Muscle layer of colon (tissue), 2 donors: ENCODE results near the gene ACP7.
"Not testable (repeated sequence)": the region's sequence is repeated elsewhere in the genome, so short reads cannot be mapped to it uniquely, and the experiment has no call there.

Source experiments
- H3K27ac ChIP-seq: one replicate; pipeline ENCODE4 v1.7.0; 2013; ENCODE audit warnings: low read depth, mild to moderate bottlenecking, low read length, moderate library complexity
- H3K27me3 ChIP-seq, 2 donors: one replicate each; pipeline ENCODE4 v1.7.0; 2013; ENCODE audit warnings: low read length in 2 of 2, mild to moderate bottlenecking in 2 of 2; ENCODE audit not compliant: insufficient read depth in 2 of 2, control insufficient read depth in 1 of 2
- H3K36me3 ChIP-seq: one replicate; pipeline ENCODE4 v1.7.0; 2013; ENCODE audit warnings: mild to moderate bottlenecking, low read length; ENCODE audit not compliant: insufficient read depth
- H3K4me1 ChIP-seq: one replicate; pipeline ENCODE4 v1.7.0; 2013; ENCODE audit warnings: mild to moderate bottlenecking, low read length; ENCODE audit not compliant: insufficient read depth
- H3K4me3 ChIP-seq, 2 donors: one replicate each; pipeline ENCODE4 v1.7.0; 2013; ENCODE audit warnings: low read length in 2 of 2, low read depth in 1 of 2, mild to moderate bottlenecking in 1 of 2, moderate library complexity in 1 of 2
- H3K9ac ChIP-seq: one replicate; pipeline ENCODE4 v1.7.0; 2013; ENCODE audit warnings: low read length
- H3K9me3 ChIP-seq: one replicate; pipeline ENCODE4 v1.7.0; 2013; ENCODE audit warnings: mild to moderate bottlenecking, low read length
- donor health status: abdominal sarcoma.
- donor health status: Adenocarcinoma of cecum.

ACP7 gene

DNA sequence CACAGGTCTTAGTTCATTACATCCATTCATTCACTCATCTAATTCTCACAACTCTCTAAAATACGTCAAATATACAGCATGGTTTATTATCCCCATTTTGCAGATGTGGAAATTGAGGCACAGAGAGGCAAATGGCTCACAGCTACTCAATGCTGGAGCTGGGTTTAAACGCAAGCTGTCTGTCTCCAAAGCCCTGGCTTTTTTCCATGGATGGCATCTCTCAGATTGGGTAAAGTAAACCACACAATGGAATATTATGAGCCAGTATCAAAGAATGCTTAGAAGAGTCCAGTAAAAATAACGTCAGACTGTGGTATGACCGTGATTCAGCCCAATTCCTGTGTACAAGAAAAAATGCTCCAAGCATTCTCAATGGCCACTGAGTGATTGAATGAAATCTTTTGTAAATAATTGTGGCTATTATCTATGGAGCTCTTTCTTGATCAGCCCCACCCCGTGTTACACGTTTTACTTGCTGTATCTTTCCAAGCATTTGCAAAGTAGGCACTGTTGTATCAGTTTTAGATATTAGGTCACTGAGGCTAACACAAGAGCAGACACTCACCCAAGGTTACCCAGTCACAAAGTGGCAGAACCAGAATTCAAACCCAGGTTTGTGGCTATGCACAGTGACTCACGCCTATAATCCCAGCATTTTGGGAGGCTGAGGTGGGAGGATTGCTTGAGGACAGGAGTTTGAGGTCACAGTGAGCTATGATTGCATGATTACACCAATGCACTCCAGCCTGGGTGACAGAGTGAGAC, 5.5 kb upstream of the ACP7 start:
- H3K27me3 ChIP-seq, result peaks cover 20 to 23% of the 10 kb centered on the region in 2 donors
- no peak overlapping the region for H3K9ac ChIP-seq

DNA sequence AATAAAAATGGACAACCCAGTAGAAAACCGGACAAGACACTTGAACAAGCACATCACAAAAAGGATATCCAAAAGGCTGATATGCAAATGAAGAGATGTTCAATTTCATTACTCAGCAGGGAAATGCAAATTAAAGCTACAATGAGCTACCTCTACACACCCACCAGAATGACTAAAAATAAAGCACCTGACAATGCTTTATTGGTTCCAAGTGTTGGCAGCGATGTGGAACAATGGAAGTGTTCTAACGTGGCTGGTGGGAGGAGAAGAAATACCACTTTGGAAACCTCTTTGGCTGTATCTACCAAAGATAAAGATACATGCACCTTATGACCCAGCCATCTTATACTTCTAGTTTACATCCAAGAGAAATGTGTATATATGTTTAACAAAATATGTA, 3.7 kb upstream of the ACP7 start:
- Histone ChIP-seq H3K27me3 (peaks cover 22 to 39% of the 10 kb centered on the region in 2 donors), H3K27ac (no peak overlapping the region)

More for the DNA sequence above, 5.5 kb upstream of the ACP7 start:
- no peaks in the 10 kb centered on the region for H3K9me3 ChIP-seq
- H3K27ac ChIP-seq, result no peak overlapping the region
- H3K36me3 ChIP-seq, result no peaks in the 10 kb centered on the region
- H3K4me1 ChIP-seq, result no peaks in the 10 kb centered on the region
- no peak overlapping the region for H3K4me3 ChIP-seq

DNA sequence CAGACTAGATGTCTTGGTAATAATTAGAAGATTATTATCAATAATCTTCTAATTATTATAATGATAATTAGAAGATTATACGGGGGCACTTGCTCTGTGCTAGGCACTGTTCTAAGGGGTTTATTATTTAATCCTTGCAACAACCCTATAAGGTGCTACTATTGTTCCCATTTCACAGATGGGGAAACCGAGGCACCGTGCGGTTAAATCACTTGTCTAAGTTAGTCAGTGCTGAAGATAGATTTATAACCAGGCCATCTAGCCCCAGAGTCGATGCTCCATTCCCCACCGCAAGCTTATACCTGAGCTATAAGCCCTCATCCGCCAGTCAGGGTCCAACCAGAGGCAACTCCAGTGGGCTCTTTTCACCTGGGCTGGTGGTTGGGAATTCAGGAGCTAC, 2.0 kb upstream of the ACP7 start:
- Histone ChIP-seq H3K9me3 (no peaks in the 10 kb centered on the region), H3K36me3 (no peaks in the 10 kb centered on the region), H3K27ac (no peak overlapping the region), H3K4me1 (no peaks in the 10 kb centered on the region), H3K9ac (no peak overlapping the region), H3K4me3 (no peak overlapping the region), H3K27me3 (peaks cover 22 to 43% of the 10 kb centered on the region in 2 donors)

More for the DNA sequence above, 3.7 kb upstream of the ACP7 start:
- Histone ChIP-seq H3K4me3 (no peak overlapping the region), H3K36me3 (no peaks in the 10 kb centered on the region), H3K9me3 (no peaks in the 10 kb centered on the region), H3K9ac (no peak overlapping the region), H3K4me1 (no peaks in the 10 kb centered on the region)

DNA sequence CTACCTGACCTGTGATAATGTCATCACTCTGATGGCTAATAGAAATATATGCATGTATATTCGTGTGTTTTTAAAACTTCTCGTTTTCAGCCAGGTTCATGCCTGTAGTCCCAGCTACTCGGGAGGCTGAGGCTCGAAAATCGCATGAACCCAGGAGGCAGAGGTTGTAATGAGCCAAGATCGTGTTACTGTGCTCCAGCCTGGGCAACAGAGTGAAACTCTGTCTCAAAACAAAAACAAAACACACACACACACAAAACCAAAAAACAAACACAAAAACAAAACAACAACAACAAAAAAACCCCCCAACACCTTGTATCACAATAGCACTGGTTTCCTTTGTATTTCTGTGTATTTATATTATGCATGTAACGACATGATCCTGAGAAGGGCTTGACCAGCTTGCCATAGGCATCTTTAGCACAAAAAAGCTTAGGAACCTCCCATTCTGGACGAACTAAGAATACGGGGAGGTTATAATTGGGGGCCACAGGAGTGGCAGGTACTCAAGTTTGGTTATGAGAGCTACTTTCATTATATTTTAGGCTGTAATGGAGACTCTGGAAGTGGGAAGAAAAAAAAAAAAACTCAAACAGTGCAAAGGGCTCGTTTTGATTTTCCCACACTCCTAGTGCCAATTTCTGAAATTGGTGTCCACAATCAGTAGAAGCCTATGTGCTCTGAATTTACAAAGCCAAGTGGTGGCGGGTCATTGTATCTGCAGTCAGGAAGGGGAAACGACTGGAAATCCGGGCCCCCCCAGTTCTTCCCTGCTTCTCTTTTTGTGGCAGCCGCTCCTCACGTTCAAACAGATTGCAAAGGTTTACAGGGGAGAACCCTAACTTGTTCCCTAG, 1.2 kb upstream of the ACP7 start:
- Histone ChIP-seq H3K27ac (no peak overlapping the region), H3K9ac (no peak overlapping the region), H3K27me3 (peaks cover 16 to 40% of the 10 kb centered on the region in 2 donors), H3K9me3 (no peaks in the 10 kb centered on the region), H3K4me3 (no peak overlapping the region), H3K36me3 (no peaks in the 10 kb centered on the region), H3K4me1 (no peaks in the 10 kb centered on the region)

DNA sequence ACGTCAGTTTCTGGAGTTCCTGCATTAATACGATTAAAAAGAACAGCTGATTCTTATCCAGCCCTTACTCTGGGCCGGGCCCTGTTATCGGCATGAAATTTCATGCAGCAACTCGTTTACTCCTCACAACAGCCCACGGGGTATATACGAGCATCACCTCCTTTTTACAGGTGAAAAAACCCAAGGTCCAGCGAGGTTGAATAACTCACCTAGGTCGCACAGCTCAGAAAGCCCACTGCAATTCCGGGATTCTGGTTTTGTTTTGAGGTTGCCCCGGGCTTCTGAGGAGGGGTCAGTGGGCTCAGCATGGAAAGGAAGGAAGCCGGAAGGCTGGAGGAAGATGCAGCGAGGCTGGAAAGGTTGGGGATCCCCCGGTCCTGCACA, 577 bp upstream of the ACP7 start:
- H3K4me1 ChIP-seq, result no peaks in the 10 kb centered on the region
- no peak overlapping the region for H3K9ac ChIP-seq
- no peaks in the 10 kb centered on the region for H3K9me3 ChIP-seq
- H3K27ac ChIP-seq, result no peak overlapping the region
- H3K36me3 ChIP-seq, result no peaks in the 10 kb centered on the region
- H3K4me3 ChIP-seq, result no peak overlapping the region
- H3K27me3 ChIP-seq, result peaks cover 16 to 40% of the 10 kb centered on the region in 2 donors

DNA sequence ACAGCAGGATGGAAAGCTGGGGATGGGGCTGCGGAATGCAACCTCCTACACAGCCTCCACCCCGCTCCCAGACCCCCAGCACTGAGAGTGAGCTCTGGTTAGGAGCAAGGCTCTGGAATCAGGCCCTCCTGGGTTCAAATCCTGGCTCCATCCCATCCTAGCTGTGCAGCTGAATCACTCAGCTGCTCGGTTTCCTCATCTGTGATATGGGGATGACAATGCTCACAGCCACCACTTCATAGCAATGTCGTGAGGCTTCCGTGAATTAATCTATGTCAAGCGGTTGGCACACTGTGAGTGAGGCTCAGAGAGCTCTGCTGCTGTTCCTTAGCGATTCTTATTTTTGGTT, 538 bp downstream of the ACP7 start:
- H3K27ac ChIP-seq, result no peak overlapping the region
- H3K4me3 ChIP-seq, result no peak overlapping the region
- no peaks in the 10 kb centered on the region for H3K9me3 ChIP-seq
- peaks cover 16 to 40% of the 10 kb centered on the region in 2 donors for H3K27me3 ChIP-seq
- H3K36me3 ChIP-seq, result no peaks in the 10 kb centered on the region
- H3K4me1 ChIP-seq, result no peaks in the 10 kb centered on the region
- H3K9ac ChIP-seq, result no peak overlapping the region

DNA sequence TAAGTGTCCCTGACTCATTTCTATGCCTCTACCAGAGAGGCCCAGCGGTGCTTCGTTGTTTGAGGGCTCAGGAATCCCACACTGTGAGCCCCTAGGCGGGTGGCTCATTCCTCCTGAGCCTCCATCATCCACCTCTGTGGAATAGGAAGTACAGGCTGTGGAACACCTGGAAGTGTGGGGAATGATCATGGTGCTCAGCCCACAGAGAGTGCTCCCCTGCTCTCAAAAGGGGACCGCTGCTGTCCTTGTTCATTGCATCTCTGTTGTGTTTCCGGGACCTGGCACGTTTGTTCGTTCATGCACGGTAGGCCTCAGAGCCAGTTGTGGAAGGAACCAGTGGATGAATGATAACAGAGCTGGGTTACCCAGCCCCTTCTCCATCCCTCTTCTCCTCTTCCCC, 1.2 kb downstream of the ACP7 start:
- Histone ChIP-seq H3K9me3 (no peaks in the 10 kb centered on the region), H3K27ac (no peak overlapping the region), H3K9ac (no peak overlapping the region), H3K27me3 (peaks cover 16 to 40% of the 10 kb centered on the region in 2 donors), H3K4me1 (no peaks in the 10 kb centered on the region), H3K4me3 (no peak overlapping the region), H3K36me3 (no peaks in the 10 kb centered on the region)

DNA sequence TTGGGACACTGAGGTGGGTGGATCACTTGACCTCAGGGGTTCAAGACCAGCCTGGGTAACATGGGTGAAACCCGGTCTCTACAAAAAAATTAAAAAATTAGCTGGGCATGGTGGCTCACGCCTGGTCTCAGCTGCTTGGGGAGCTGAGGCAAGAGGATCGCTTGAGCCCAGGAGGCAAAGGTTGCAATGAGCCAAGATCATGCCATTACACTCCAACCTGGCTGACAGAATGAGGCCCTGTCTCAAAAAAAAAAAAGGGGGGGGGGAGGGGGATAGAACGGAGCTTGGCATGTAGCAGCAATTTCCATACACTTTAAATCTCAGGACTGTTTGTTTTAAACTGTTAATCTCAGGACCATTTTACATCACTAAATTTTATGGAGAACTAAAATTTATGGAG, 2.2 kb downstream of the ACP7 start:
- Histone ChIP-seq H3K27ac (no peak overlapping the region), H3K9me3 (no peaks in the 10 kb centered on the region), H3K4me3 (no peak overlapping the region), H3K36me3 (no peaks in the 10 kb centered on the region), H3K9ac (no peak overlapping the region), H3K27me3 (peaks cover 16 to 40% of the 10 kb centered on the region in 2 donors), H3K4me1 (no peaks in the 10 kb centered on the region)

DNA sequence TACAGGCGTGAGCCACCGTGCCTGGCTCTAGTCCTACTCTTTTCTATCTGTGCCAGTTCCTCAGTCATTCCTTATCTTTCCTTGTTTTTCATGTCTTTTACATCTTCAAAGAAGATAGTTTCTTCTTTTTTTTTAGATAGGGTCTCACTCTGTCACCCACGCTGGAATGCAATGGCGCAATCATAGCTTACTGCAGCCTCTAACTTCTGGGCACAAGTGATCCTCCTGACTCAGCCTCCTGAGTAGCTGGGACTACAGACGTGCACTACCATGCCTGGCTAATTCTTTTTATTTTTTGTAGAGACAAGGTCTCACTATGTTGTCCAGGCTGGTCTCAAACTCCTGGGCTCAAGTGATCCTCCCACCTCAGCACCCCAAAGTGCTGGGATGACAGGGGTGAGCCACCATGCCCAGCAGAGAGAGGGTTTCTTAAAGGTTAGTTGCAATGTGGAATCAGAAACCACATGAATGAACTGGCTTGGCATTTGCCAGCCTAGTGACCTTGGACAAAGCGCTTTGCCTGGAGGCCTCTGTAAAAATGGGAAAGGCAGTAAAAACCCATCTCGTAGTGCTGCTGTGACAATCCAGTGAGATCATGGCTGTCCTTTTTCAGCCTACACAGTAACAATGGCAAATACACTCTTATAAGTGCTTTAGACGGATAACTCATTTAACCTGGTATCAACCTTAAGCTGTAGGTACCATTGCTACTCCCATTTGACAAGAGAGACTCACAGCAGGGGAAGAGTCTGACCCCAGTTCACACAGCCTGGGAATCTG, 3.9 kb downstream of the ACP7 start:
- Histone ChIP-seq H3K36me3 (no peaks in the 10 kb centered on the region), H3K4me1 (no peaks in the 10 kb centered on the region), H3K27me3 (peaks cover 6 to 29% of the 10 kb centered on the region in 2 donors)

DNA sequence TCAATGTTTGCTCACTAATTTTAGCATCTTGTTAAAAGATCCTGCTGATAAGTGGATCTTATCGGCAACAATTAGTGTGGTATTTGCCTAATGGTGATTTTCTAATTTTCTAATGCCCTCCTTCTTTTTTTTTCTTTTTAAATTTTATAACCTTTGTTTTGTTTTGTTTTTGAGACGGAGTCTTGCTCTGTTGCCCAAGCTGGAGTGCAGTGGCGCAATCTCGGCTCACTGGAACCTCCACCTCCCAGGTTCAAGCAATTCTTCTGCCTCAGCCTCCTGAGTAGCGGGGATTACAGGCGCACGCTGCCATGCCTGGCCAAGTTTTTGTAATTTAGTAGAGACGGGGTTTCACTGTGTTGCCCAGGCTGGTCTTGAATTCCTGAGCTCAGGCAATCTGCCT, 5.8 kb downstream of the ACP7 start:
- H3K9ac ChIP-seq, H3K27ac ChIP-seq, H3K4me1 ChIP-seq, H3K4me3 ChIP-seq, H3K9me3 ChIP-seq, H3K36me3 ChIP-seq: not testable (repeated sequence)
- H3K27me3 ChIP-seq, result peaks cover 0 to 12% of the 10 kb centered on the region in 2 donors

More for the DNA sequence above, 3.9 kb downstream of the ACP7 start:
- H3K27ac ChIP-seq, result no peak overlapping the region
- H3K9me3 ChIP-seq, result no peaks in the 10 kb centered on the region
- no peak overlapping the region for H3K9ac ChIP-seq
- no peak overlapping the region for H3K4me3 ChIP-seq

DNA sequence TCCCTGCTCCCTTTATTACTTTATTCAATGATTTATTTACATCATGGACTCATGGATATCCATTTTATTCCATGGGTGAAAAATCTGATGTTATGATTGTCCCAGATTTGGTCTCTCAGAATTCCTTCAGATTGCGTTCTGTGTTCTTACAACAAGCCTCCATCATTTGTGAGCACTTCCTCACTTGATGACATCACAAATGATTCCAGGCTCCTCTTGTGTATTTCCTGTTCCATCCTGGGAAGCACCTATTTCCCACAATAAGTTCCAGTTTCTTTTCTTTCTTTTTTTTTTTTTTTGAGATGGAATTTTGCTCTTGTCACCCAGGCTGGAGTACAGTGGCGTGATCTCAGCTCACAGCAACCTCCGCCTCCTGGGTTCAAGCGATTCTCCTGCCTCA, 6.7 kb downstream of the ACP7 start:
- Histone ChIP-seq H3K9me3 (no peaks in the 10 kb centered on the region), H3K9ac (no peak overlapping the region), H3K27ac (no peak overlapping the region), H3K4me1 (no peaks in the 10 kb centered on the region), H3K36me3 (no peaks in the 10 kb centered on the region), H3K27me3 (peaks cover 0 to 3% of the 10 kb centered on the region in 2 donors), H3K4me3 (no peak overlapping the region)
